ENCODE measurements around the gene FCN2. TPM values are rescaled to one million over a fixed set of nuclear protein-coding genes. Genes with fewer than 3 reads are reported as not detected.

Gene FCN2
- total and polyA plus RNA-seq, 2 of the 4 experiments (the other 2 are of a cell fraction) = not detected

DNA sequence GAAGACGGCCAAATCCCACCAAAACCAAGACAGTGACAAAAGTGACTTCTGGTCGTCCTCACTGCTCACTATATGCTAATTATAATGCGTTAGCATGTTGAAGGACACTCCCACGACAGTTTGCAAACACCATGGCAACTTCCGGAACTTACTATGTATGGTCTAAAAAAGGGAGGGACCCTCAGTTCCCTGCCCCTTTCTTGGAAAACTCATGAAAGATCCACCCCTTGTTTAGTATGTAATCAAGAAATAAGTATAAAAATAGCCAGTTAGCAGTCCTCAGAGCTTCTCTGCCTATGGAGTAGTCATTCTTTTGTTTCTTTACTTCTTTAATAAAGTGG, 9.5 kb downstream of the FCN2 start:
- Histone ChIP-seq H3K27ac (ENCODE audit: insufficient read depth, low read length) (no peak overlapping the region), H3K23ac (ENCODE audit: low read depth, low read length) (no peak overlapping the region), H2BK5ac (ENCODE audit: low read depth, low read length, poor library complexity, severe bottlenecking) (no peak overlapping the region), H3K79me1 (ENCODE audit: low read depth in 1 of 2, low read length in 2 of 2) (no peaks in the 10 kb centered on the region), H3K4me2 (ENCODE audit: low read depth, low read length) (no peak overlapping the region), H4K91ac (ENCODE audit: insufficient read depth, low read depth, low read length) (no peak overlapping the region), H3K4me3 (ENCODE audit: insufficient read depth, low read depth, low read length) (no peak overlapping the region), H2AK5ac (ENCODE audit: low read depth, low read length) (no peak overlapping the region), H3K9ac (ENCODE audit: low read depth, low read length) (no peak overlapping the region), H4K20me1 (ENCODE audit: insufficient read depth, low read length) (no peaks in the 10 kb centered on the region), H3K4ac (ENCODE audit: low read depth, low read length) (no peak overlapping the region), H3K14ac (replicated peaks; ENCODE audit: low read depth, low read length) (no peak overlapping the region), H4K8ac (ENCODE audit: low read depth in 2 of 2, low read length in 2 of 2) (no peak overlapping the region), H3K36me3 (ENCODE audit: control insufficient read depth, insufficient read depth, low read length) (no peaks in the 10 kb centered on the region), H2BK120ac (ENCODE audit: low read depth, low read length) (no peak overlapping the region), H3K9me1 (ENCODE audit: insufficient read depth, low read length) (no peaks in the 10 kb centered on the region), H3K27me3 (ENCODE audit: control insufficient read depth, insufficient read depth, low read length) (peaks cover 35% of the 10 kb centered on the region), H2AFZ (replicated peaks; ENCODE audit: low read length, poor library complexity) (no peak overlapping the region), H3K9me3 (ENCODE audit: control insufficient read depth, insufficient read depth, low read length) (peaks cover 3% of the 10 kb centered on the region; the same call in 1 of the 2 replicates), H3K18ac (ENCODE audit: low read depth, low read length) (no peak overlapping the region), H2BK20ac (ENCODE audit: low read depth, low read length) (no peak overlapping the region), H2AK9ac (replicated peaks; ENCODE audit: low read depth, low read length, poor library complexity) (no peak overlapping the region), H3K56ac (ENCODE audit: extremely low read depth, insufficient read depth, low read length) (no peak overlapping the region), H3K4me1 (ENCODE audit: control insufficient read depth, insufficient read depth, low read length) (peaks cover 2% of the 10 kb centered on the region; the same call in 1 of the 2 replicates), H4K5ac (ENCODE audit: low read depth, low read length) (no peak overlapping the region), H2BK15ac (ENCODE audit: low read depth, low read length) (no peak overlapping the region)
- ChIA-PET CTCF (no interaction called here), POLR2A (ENCODE audit: unreplicated experiment) (no interaction called here)
- DNase-seq (no peak), ATAC-seq (ENCODE audit: low read depth) (no peak)
- TF ChIP-seq CHD1 (IDR thresholded peaks at IDR 0.05; ENCODE audit: low read depth, low read length) = no peak
- TF ChIP-seq, protein P1, sequence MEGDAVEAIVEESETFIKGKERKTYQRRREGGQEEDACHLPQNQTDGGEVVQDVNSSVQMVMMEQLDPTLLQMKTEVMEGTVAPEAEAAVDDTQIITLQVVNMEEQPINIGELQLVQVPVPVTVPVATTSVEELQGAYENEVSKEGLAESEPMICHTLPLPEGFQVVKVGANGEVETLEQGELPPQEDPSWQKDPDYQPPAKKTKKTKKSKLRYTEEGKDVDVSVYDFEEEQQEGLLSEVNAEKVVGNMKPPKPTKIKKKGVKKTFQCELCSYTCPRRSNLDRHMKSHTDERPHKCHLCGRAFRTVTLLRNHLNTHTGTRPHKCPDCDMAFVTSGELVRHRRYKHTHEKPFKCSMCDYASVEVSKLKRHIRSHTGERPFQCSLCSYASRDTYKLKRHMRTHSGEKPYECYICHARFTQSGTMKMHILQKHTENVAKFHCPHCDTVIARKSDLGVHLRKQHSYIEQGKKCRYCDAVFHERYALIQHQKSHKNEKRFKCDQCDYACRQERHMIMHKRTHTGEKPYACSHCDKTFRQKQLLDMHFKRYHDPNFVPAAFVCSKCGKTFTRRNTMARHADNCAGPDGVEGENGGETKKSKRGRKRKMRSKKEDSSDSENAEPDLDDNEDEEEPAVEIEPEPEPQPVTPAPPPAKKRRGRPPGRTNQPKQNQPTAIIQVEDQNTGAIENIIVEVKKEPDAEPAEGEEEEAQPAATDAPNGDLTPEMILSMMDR (conservative IDR thresholded peaks at IDR 0.05; ENCODE audit: low read depth, low read length) = no peak
- TF ChIP-seq CEBPB (IDR thresholded peaks at IDR 0.05; ENCODE audit: low read depth, low read length) = no peak
- TF ChIP-seq RAD21 (IDR thresholded peaks at IDR 0.05; ENCODE audit: low read length) = no peak
- no peak for TF ChIP-seq POLR2A (IDR thresholded peaks at IDR 0.05; ENCODE audit: low read depth, low read length)
- no peak for TF ChIP-seq BHLHE40 (IDR thresholded peaks at IDR 0.05; ENCODE audit: low read depth, low read length)
- no peak for TF ChIP-seq NFE2L2 (IDR thresholded peaks at IDR 0.05; ENCODE audit: low read depth, low read length)
- BruUV-seq (replicated peaks) = no TSS peak
- in situ Hi-C loops (cut with MboI; ENCODE audit: low sequenced_read_pairs) = no loop called here
- dilution Hi-C loops (cut with HindIII; ENCODE audit: low sequenced_read_pairs, unreplicated experiment) = no loop called here
- 80% methylated on average over 1 of the region's 5 CpGs; no CpG with 5 or more reads in 1 of the 2 experiments for WGBS, 2 experiments (ENCODE audit: extremely low coverage in 2 of 2, insufficient read length in 1 of 2)
- intact Hi-C loops (cut with micrococcal nuclease) = no loop called here

Measured in IMR-90 (cell line).